Common myeloid progenitor, CD34-positive (primary cell): Measurements from ENCODE around the gene BGLAP.

Source experiments
- CTCF ChIA-PET: fragments of 350-600 bp; sonication (Branson Sonifier 250); formaldehyde crosslinking; loops from one replicate; lab custom pipeline; 2021; ENCODE audit warnings: antibody characterized with exemption; lab: Charles Lee
- POLR2A ChIA-PET: fragments of 350-600 bp; sonication (Branson Sonifier 250); formaldehyde crosslinking; loops from one replicate; lab custom pipeline; 2021; ENCODE audit warnings: antibody characterized with exemption; lab: Charles Lee
- DNase-seq, 3 donors: peaks; one replicate each; pipeline versions ENCODE4 v3.0.0 to v3.0.0-alpha.2; 2013
- H3K27ac ChIP-seq, 2 experiments: 1 replicate in 1 of 2; 2 replicates in 1 of 2; pipeline ENCODE4 v1.7.0; 2013; ENCODE audit warnings: inconsistent platforms in 2 of 2, low read length in 2 of 2, mild to moderate bottlenecking in 2 of 2, low read depth in 1 of 2, moderate library complexity in 1 of 2; ENCODE audit not compliant: severe bottlenecking in 2 of 2, insufficient read depth in 1 of 2, poor library complexity in 1 of 2
- H3K27me3 ChIP-seq, 5 experiments: replicated peaks in 2 of 5; 1 replicate in 3 of 5; 2 replicates in 2 of 5; pipeline versions ENCODE4 v1.6.1 to v1.7.0; 2013; ENCODE audit warnings: low read length in 4 of 5, mild to moderate bottlenecking in 2 of 5, moderate library complexity in 2 of 5, inconsistent platforms in 1 of 5; ENCODE audit not compliant: insufficient read depth in 5 of 5, control insufficient read depth in 4 of 5
- H3K36me3 ChIP-seq, 4 experiments: 1 replicate in 2 of 4; 2 replicates in 2 of 4; pipeline versions ENCODE4 v1.6.1 to v1.7.0; 2013; ENCODE audit warnings: low read length in 3 of 4, control low read depth in 1 of 4, mild to moderate bottlenecking in 1 of 4; ENCODE audit not compliant: control insufficient read depth in 4 of 4, insufficient read depth in 4 of 4
- H3K4me1 ChIP-seq, 4 experiments: 1 replicate in 3 of 4; 2 replicates in 1 of 4; pipeline versions ENCODE4 v1.6.1 to v1.7.1; 2013; ENCODE audit warnings: low read length in 3 of 4, mild to moderate bottlenecking in 3 of 4, control low read depth in 1 of 4, inconsistent platforms in 1 of 4, moderate library complexity in 1 of 4; ENCODE audit not compliant: control insufficient read depth in 4 of 4, insufficient read depth in 4 of 4; ENCODE audit errors: control extremely low read depth in 1 of 4
- H3K4me3 ChIP-seq, 7 experiments: 1 replicate in 4 of 7; 2 replicates in 3 of 7; pipeline versions ENCODE4 v1.5.1 to v1.7.0; 2013; ENCODE audit warnings: mild to moderate bottlenecking in 7 of 7, low read length in 6 of 7, moderate library complexity in 6 of 7, inconsistent platforms in 2 of 7, low read depth in 2 of 7, control low read depth in 1 of 7; ENCODE audit not compliant: insufficient read depth in 4 of 7, control insufficient read depth in 1 of 7; ENCODE audit errors: extremely low read depth in 1 of 7
- H3K9me3 ChIP-seq, 5 experiments: 1 replicate in 4 of 5; 2 replicates in 1 of 5; pipeline versions ENCODE4 v1.6.1 to v1.7.1; 2013; ENCODE audit warnings: low read length in 4 of 5, mild to moderate bottlenecking in 2 of 5, inconsistent platforms in 1 of 5, low read depth in 1 of 5, moderate library complexity in 1 of 5; ENCODE audit not compliant: control insufficient read depth in 4 of 5, insufficient read depth in 2 of 5; ENCODE audit errors: control extremely low read depth in 1 of 5
- WGBS: methylation state at CpG from one replicate; pipeline ENCODE4 v1.1.5; 2013; ENCODE audit not compliant: insufficient coverage; 5-methylcytosine and 5-hydroxymethylcytosine counted together

The BGLAP gene

GRCh38 chr1:156242738-156243137, 754 bp downstream of the BGLAP start:
- ChIA-PET POLR2A (no interaction called here), CTCF (no interaction called here)
- WGBS = 96% methylated on average over 8 of the region's 10 CpGs
- peaks cover 0 to 42% (median 39%) of the 10 kb centered on the region in 4 experiments for H3K4me1 ChIP-seq
- no peak overlapping the region for H3K4me3 ChIP-seq
- H3K9me3 ChIP-seq = no peaks in the 10 kb centered on the region
- no peak for DNase-seq
- H3K27ac ChIP-seq = no peak overlapping the region
- peaks cover 0 to 38% (median 27%) of the 10 kb centered on the region in 4 experiments for H3K36me3 ChIP-seq
- peaks cover 0 to 2% (median 0%) of the 10 kb centered on the region in 5 experiments for H3K27me3 ChIP-seq

GRCh38 chr1:156244126-156244525, 2.1 kb downstream of the BGLAP start:
- CTCF ChIA-PET = interaction anchor here (1.1 kb wide), 1 partner anchor 19 kb away, joined by 3 read pairs; no protein-coding TSS in a partner anchor
- POLR2A ChIA-PET = no interaction called here

GRCh38 chr1:156244712-156245111, 2.7 kb downstream of the BGLAP start:
- 99% methylated on average over 15 of the region's 17 CpGs for WGBS
- Histone ChIP-seq H3K27me3 (peaks cover 0 to 2% (median 0%) of the 10 kb centered on the region in 5 experiments), H3K4me3 (no peak overlapping the region), H3K9me3 (no peaks in the 10 kb centered on the region), H3K4me1 (peaks cover 0 to 49% (median 42%) of the 10 kb centered on the region in 4 experiments), H3K36me3 (peaks cover 0 to 36% (median 18%) of the 10 kb centered on the region in 4 experiments), H3K27ac (no peak overlapping the region)
- POLR2A ChIA-PET = no interaction called here
- DNase-seq = no peak
- CTCF ChIA-PET = no interaction called here

More at GRCh38 chr1:156244126-156244525, 2.1 kb downstream of the BGLAP start:
- 100% methylated on average over 2 of the region's 2 CpGs for WGBS
- H3K27ac ChIP-seq = no peak overlapping the region
- DNase-seq = no peak
- peaks cover 0 to 44% (median 39%) of the 10 kb centered on the region in 4 experiments for H3K4me1 ChIP-seq
- H3K9me3 ChIP-seq = no peaks in the 10 kb centered on the region
- peaks cover 0 to 2% (median 0%) of the 10 kb centered on the region in 5 experiments for H3K27me3 ChIP-seq
- H3K4me3 ChIP-seq = no peak overlapping the region
- H3K36me3 ChIP-seq = peaks cover 0 to 36% (median 19%) of the 10 kb centered on the region in 4 experiments

GRCh38 chr1:156245451-156246232, 3.7 kb downstream of the BGLAP start:
- H3K36me3 ChIP-seq = peaks cover under 1 to 40% (median 23%) of the 10 kb centered on the region in 4 experiments
- H3K4me1 ChIP-seq = peaks cover 0 to 58% (median 51%) of the 10 kb centered on the region in 4 experiments
- no peaks in the 10 kb centered on the region for H3K9me3 ChIP-seq
- H3K27me3 ChIP-seq = peaks cover 0 to 2% (median 0%) of the 10 kb centered on the region in 5 experiments
- peak; percentile 18 to 68 (median 59) for DNase-seq
- H3K4me3 ChIP-seq = peak overlapping the region in 5 of 7 experiments; percentile 14 to 55 (median 50)
- ChIA-PET POLR2A (no interaction called here), CTCF (interaction anchor here (0.7 to 2.1 kb wide), 3 partner anchors 11 to 264 kb away, joined by 3 to 8 read pairs (median 3); no protein-coding TSS in a partner anchor)
- H3K27ac ChIP-seq = no peak overlapping the region
- WGBS = 7% methylated on average over 63 of the region's 69 CpGs

GRCh38 chr1:156246241-156246780, 4.3 kb downstream of the BGLAP start:
- H3K9me3 ChIP-seq = no peaks in the 10 kb centered on the region
- ChIA-PET POLR2A (no interaction called here), CTCF (interaction anchor here (0.6 to 2.1 kb wide), 5 partner anchors 8 to 264 kb away, joined by 3 to 8 read pairs (median 3); no protein-coding TSS in a partner anchor)
- peaks cover 2 to 44% (median 28%) of the 10 kb centered on the region in 4 experiments for H3K36me3 ChIP-seq
- peak in 2 of 3 donors; percentile 34 to 37 for DNase-seq
- peaks cover 0 to 2% (median 0%) of the 10 kb centered on the region in 5 experiments for H3K27me3 ChIP-seq
- peaks cover 0 to 59% (median 52%) of the 10 kb centered on the region in 4 experiments for H3K4me1 ChIP-seq
- 68% methylated on average over 7 of the region's 10 CpGs for WGBS
- peak overlapping the region in 3 of 7 experiments; percentile 38 to 55 (median 54) for H3K4me3 ChIP-seq
- no peak overlapping the region for H3K27ac ChIP-seq

- H3K4me3 ChIP-seq = no peak overlapping the region
- peaks cover 0 to 59% (median 52%) of the 10 kb centered on the region in 4 experiments for H3K4me1 ChIP-seq
- no peak for DNase-seq
- no peak overlapping the region for H3K27ac ChIP-seq
- H3K9me3 ChIP-seq = no peaks in the 10 kb centered on the region
- H3K36me3 ChIP-seq = peaks cover 2 to 50% (median 30%) of the 10 kb centered on the region in 4 experiments
- H3K27me3 ChIP-seq = peaks cover 0 to 2% (median 0%) of the 10 kb centered on the region in 5 experiments
- CTCF ChIA-PET = interaction anchor here (0.6 to 2.1 kb wide), 4 partner anchors 8 to 178 kb away, joined by 3 to 8 read pairs (median 3); no protein-coding TSS in a partner anchor
- 92% methylated on average over 15 of the region's 16 CpGs for WGBS
- POLR2A ChIA-PET = no interaction called here
Measured at GRCh38 chr1:156246781-156247459, 4.9 kb downstream of the BGLAP start.
